ENCODE data around the gene IKZF1.

The IKZF1 gene

DNA sequence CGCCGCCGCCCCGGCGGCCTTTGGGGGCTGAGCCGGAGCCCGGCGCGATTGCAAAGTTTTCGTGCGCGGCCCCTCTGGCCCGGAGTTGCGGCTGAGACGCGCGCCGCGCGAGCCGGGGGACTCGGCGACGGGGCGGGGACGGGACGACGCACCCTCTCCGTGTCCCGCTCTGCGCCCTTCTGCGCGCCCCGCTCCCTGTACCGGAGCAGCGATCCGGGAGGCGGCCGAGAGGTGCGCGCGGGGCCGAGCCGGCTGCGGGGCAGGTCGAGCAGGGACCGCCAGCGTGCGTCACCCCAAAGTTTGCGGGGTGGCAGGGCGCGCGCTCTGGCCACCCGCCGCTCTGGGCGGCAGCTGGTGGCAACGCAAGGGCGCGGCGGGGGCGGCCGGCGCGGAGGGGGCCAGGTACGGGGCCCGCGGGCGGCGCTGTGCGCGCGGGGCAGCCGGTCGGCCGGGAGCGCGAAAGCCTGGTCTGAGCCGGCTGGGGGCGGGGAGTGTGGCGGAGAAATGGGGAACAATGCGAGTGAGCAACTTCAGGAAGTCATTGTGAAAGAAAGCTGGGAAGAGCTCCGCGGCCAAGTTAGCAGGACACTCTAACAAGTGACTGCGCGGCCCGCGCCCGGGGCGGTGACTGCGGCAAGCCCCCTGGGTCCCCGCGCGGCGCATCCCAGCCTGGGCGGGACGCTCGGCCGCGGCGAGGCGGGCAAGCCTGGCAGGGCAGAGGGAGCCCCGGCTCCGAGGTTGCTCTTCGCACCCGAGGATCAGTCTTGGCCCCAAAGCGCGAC is at the start of gene IKZF1:
IKZF1 (plus strand) TSS at position 588 of the 782 bp plus-strand sequence. CDS start 14,346 bp downstream, outside the sequence.
- DNase-seq, result peak; percentile 37 to 55 (median 44)

DNA sequence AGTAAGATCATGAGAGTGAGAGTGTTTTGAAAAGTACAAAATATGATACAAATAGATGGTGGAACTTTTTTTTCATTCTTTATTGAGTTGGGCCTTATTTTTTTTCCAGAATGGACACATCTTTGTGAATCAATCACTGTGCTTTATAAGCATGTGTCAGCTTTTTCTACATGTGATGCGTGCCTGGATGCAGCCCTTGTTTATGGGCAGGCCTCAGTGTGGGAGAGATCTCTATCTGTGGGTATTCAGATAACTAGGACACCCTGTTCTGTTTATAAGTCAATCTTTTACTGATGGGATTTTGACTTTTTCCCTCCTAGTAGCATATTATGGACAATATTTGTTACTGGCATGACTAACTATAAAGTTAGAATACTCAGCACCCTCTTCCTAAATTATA is 42.9 kb upstream of the IKZF1 start:
- DNase-seq, result no peak

DNA sequence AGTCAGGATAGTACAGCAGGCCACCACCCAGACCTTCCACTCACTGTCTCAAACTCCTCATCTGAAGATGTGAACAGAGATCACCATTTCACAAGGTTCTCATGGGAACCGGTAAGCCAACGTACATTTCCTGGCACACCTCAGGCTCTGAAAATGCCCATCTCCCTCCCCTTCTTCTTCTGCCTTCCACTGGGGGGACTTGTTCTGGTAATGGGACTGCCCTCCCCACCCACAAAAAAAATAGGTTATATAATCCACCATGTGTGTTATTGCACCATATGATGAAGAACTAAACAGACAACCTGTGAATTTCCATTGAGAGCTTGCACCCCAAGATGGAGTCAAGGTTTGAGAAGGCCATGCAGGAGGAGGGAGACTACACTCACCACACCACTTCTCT is 42.1 kb upstream of the IKZF1 start:
- DNase-seq, result no peak

DNA sequence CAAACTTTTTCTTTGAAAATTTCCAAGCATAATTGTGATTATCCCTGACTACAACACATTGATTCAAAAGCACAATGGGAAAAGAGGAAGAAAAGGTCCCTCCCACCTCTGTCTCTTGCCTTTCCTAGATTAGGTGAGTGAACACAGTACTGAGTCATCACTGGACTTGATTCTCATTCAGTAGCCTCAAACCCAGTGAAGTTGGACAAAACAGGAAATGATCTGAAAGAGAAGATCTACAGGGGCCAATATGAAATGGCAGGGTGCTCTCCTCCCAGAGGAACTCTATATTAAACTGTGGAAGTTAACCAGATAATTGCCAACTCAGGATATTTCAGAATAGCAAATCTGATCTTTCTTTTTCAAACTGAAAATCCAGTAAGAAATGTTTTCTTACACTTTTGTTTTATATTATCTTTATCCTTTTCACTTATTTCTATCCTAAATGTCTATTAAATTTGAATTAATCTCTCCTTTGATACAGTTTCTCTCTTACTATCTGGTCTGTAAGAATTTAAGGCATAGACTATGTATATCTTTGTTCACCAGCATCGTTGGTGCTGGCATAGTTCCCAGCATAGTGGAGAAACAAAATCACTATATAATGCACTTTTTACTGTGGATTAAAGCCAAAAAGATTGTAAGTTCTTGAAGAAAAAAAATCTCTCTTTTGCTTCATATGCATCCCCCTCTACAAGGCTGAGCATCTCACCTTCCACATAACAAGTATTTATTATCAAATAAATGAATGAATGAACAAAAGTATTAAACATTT is 41.4 kb upstream of the IKZF1 start:
- no peak for DNase-seq

DNA sequence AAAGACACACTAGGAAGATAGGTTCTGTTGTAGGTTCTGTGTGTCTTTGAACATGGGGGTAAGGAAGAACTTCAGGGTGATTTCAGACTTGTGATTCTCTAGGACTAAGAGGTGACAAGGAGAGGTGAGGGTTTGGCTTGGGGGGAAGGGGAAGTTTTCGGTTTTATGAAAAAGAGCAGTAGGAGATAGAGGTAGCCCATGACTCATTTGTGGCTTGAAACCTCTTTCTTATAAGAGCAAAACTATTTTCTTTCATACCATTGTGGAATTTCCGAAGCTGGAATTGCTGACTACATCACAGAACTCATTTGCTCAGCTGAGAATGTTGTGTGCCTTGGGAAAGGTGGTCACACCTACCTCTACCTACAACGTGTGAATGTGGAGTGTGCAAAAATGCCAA is 39.6 kb upstream of the IKZF1 start:
- DNase-seq, result no peak

DNA sequence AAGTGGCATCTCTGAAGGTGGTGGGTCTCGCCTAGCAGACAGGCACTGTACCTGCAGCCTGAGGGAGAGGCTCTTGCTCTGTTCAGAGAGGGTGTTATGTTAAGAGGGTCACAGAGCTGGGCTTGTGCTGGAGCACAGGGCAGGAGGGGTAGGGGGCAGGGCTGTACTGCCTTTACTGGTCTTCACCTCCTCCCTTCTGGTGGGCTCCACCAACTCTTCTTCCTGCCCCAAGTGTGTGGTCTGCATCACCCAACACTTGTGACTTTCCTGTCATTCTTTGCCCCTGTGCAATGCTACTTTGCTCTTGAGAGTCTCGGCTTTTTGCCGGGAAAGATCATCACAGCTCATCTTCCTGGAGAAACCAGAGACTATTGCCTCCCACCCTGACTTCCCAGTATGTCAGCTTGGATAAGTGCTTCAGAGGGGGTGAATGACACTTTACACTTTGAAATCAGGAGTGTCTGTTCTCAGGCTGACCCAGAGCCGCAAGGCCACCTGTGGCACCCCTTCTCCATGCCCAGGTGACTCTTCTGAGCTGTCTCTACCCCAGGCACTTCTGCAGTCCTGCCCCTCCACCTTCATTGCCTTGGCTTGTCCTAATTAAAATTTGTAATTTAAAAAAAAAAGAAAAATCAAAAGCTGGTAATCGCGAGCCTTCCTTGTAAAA is 38.4 kb upstream of the IKZF1 start:
- no peak for DNase-seq

DNA sequence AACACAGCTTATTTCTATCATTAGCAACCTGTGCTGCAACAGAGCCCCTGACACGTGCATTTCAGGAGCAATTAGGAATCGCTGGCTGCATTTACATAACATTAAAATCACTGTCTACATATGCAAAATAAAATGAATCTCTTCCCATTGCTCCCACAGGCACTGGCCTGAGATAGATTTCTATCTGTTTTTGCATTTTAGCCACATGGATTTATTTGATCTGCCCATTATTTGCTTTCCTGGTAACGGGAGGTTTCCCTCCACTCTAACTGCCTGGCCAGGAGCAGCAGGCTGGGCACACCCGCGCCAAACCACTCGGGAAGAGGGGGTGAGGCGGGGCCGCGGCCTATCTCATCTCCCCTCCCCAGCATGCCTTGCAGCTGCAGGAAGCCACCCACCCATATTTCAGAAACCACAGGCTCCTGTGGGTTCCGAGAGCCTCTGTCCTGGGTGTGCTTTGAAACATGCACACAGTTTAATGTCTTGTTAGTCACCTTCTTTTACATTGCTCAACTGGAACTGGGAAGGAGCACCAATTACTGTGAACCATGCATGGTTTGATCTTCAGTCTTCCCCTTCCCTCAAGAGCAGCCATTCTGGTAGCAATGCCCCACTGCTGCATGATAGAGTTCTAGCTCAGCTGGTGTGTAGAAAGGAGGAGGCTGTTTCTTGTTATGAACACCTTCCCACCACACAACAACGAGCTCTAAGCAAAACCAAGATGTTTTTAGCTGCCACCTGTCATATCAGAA is 37.7 kb upstream of the IKZF1 start:
- peak; percentile 15 to 63 (median 41) for DNase-seq

DNA sequence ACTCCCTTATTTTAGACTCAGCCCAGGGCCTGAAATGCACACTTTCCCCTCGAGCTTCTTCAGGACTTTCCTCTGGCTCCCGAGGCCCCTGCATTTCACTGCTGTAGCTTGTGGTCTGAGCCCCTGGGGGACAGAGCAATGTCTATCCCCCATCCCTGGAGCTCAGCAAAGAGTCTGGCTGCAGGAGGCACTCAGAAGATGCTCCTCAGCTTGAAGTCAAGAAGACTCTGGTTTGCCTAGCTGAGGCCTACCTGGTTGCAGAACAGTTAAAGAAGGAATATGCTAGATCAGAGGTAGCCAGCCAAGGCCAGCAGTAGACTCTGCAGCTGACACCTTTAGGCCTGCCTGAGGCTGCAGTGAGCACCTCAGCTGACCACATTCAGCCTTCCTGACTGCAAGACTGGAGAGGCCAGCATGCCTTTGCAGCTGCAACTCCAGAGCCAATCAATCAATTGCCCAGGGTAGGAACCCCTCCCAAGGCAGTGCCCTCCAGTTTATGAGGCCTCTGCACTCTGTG is 36.9 kb upstream of the IKZF1 start:
- DNase-seq, result no peak

DNA sequence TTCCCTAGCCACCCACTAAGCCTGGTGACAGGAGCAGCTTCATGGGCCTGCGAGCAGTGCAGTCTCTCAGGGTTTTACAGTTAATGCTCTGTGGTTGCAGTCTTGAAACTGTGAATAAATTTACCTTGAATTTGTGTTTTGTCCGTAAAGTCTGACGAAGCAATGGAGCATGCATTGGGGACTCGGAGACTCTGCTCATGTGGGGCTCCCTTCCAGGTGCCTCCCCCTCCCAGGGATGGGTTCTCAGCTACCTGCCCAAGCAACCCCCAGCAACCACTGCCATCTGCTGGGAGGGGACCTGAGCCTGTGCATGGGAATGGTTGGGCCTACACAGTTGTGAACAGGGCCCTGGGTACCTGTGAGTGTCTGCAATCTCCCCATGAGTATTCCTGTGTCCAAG is 36.3 kb upstream of the IKZF1 start:
- no peak for DNase-seq

DNA sequence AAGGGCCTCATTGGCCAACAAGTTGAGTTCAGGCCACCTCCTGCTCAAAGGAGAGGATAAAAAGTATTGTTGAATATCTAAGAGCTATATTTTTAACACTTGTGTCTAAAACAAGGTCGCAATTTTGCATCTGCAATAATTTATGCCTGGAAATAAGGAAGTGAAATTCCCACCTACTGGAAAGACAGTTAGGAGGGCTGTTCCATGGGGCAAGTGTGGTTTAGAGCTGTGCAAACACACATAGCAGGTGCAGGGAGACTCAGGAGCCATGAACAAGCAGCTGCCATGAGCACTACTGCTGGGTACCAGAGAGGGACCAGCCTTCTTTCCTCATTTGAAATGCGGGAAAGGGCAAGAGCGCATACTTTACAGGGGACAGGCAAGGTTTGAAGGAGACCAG is 35.5 kb upstream of the IKZF1 start:
- no peak for DNase-seq

DNA sequence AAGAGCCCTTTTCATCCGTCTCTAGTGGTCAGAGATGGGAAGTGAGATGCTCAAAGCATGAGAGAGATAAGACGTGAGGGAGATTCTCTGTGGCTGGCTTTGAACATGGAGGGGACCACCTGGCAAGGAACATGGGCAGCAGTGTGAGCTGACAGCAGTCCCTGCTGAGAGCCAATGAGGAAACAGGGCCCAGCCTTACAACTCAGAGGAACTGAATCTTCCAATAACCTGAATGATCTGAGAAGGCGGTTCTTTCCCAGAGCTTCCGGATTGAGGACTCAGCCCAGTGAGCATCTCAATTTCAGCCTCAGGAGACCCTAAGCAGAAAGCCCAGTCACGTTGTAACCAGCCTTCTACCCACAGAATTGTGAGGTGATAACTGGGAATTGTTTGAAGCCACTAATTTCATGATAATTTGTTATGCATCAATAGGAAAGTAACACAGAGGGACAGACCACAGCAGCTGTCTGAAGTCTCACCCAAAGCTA is 33.9 kb upstream of the IKZF1 start:
- DNase-seq, result no peak

DNA sequence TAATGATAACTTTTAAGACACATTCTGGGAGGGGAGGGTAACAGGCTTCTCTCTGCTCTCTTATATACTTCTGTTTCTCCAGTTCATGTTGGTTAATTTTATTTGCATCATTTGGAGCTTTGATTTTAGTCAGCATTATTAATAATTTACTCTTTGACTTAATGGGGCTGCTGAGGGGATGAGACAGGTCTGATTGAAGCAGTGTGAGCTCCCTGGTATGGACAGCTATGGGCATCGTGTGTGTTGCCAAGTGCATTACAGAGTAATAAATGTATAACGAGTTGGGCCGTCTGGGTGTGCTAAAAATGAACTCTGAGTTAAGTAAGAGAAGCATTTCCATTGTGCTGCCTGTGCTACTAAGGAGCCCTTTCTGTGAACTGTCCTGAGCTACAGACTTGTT is 31.7 kb upstream of the IKZF1 start:
- no peak for DNase-seq

DNA sequence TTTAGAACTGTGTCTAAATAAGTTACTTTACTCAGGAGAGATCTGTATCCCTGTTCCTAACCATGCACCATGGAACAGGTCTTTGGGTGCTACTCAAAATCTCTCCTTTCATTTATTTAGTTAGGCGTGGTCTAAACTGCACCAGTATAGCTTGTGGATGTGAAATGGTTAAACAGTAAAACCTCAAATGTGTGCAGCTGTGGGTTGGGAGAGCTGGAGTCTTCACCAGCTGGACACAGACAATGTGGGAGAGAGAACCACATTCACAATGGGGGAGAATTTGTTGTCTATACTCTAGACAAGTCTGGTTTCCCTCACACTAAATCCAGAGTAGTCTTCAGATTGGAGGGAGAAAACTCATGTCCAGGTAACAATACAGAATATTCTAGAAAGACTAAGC is 31.2 kb upstream of the IKZF1 start:
- no peak for DNase-seq

DNA sequence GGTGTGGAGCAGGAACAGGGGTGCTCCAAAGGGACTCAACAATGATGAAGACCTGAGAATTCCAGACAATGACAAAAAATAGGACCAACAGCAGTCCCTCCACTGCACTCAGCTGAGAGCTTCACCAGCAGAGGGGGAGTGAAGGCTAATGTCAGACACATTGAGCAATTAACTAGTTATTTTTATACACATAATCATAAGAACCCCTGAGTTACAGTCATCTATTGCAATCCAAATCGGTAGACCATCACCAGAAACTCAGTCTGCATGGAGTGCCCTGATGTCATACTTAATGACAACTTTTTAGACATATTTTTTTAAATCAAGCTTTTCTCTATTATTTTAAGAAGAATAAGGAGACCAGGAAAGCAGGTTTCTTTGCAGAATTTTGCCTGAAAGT is 30.6 kb upstream of the IKZF1 start:
- DNase-seq, result no peak

DNA sequence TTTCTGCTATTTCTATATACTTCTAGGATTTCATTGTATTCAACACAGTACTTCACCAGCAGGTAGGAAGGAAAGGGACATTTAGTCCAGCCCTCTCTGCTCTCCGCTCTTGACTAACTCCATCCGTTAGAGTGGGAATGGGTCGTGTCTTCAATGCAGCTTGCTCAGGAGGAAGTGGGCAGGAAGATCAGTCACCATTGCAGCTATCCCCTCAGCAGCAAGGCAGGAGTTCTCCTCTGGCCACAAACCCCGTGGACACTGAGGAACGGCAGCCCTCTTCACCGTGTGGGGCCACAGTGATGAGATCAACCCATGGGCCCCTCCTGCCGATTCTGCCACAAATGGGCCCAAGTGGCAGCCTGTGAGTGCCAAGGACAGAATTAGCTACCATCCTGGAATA is 30.2 kb upstream of the IKZF1 start:
- DNase-seq, result no peak

DNA sequence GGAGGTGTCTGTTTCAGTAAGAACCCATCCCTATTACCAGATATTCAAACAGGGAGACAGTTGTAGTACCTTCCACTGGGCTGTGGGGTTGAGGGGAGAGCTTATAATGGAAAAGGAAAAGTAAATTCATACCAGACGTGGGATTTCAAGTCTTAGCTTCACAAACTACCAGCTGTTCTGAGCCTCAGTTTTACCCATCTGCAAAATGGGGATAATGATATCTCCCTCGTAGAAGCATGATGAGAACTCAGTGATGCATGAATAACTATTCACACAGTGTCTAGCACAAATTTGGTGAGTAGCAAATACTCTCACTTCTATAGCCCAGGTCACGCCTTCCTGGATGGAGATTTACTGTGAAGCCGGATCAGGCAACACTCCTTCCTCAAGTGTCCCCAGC is 29.1 kb upstream of the IKZF1 start:
- no peak for DNase-seq

DNA sequence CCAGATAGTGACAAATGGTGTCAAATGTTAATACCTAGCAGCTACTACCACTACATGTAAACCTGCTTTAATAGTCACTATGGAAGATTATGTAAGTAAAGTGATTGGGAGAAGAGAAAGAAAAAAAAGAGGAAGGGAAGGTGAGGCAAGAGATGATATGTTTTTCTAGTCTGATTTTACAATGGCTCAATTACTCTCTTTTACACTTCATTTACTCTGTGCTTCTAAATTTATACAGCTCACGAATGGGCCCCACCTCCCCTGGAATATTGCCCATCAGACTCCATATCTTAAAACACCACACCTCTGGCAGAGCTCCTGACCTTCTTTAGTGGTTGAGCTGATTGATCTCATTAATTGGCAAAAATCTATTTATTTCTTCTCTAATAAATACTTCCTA is 28.0 kb upstream of the IKZF1 start:
- DNase-seq, result no peak

DNA sequence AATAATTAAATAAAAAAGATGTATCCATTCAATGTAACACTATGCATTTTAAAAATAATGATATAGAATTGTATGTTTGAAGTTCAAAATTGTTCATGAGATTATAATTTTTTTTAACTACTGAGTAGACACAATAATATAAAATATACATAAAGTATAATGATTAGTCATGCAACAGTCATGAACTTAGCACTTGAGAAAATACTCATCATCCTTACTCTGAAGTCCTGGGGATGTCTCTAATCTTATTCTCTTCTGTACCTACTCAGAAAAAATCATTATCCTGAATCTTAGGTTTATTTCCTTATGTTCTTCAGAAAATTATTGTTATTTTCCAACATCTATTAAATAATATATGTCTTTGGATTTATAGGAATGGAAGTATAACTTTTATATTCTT is 26.4 kb upstream of the IKZF1 start:
- no peak for DNase-seq

DNA sequence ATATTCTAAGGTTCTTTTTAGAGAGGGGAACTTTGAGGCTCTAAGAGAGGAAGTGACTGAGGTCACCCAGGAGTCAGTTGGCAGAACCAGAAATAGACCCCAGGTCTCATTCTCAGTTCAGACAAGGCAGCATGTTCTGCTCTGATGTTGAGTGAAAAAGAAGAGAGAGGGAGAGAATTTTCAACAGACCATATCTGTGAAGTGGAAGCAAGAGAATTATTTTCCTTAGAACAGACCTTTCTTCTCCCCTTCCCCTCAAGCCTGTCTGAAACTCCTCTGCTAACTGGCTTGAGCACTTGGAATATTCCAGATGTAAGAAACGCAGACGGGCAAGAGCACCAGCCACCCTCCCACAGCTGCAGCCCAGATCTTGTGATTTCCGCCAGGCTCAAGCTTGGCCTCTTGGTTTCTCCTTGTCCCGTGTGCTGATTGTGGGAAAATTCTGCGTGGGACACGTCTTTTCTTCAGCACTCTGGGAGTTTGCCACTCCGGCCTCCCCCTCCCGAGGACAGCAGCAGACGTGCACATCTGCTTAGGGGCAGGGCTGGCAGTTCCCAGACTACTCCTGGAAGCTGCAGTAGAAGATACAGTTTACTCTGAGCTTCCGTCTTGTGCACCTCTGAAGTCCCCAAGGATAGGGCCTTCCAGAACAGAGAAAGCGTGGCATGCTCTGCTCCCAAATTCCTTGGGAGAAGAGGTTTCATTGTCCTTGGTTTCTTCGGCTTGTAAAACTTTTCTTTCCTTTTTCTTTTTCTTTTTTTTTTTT is 22.7 kb upstream of the IKZF1 start:
- no peak for DNase-seq

DNA sequence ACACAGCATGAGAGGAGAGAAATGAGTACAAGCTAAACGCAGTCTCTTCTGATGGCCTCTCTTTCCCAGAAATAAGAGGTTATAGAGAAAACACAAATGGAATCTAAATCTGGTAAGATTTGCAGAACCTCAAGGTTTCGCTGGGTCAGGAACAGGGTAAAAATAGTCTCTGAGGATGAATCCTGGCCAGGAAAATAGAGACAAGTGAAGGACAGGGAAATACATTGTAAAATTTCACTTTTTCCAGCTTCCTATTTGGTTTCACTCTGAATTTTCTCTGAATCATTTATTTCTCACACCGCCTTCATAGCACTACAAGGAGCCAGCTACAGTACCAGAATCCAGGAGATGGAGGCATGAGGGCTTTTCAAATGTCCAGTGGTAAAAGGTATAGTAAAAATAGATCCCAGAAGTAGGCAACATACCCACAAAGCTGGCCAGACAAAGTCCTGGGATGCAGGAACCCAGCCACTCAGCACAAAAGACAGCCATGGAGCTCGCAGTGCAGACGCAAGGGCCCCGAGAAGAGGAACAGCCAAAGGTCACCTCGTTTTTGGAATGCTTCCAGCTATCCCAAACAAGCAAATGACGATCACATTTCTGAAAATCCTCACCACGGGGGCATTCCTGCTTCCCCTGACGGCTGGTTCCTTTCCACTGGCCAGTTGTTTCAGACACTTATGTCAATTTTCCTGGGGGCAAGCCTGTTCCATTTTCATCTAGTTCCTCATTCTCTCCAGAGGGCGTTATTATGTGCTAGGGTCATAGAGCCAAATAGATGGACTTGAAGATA is 21.5 kb upstream of the IKZF1 start:
- no peak for DNase-seq

DNA sequence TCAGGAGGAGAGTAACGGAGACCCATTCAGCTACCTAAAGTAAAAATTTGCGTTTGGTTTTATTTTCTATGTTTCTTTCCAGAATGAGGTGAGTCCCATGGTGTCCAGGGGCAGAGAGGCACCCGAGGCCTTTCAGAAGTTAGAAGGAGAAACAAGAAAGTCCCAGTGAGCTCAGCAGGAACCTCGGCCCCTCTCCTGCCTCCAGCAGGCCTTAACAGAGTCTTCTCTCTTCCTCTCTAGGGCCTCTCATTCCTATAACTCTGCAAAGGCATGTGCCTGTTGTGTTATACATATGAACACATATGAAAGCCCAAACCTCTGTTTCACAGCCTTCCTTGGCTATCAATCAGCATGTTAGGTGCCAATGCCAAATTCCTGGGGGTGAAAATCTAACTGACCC is 20.8 kb upstream of the IKZF1 start:
- no peak for DNase-seq
